ENCODE measurements around the gene HBG1. TPM values are rescaled to one million over a fixed set of nuclear protein-coding genes. Genes with fewer than 3 reads are reported as not detected.

HBG1 gene
- total RNA-seq, 1 experiment from 2014 or later, result not detected

- no peak overlapping the region for H4K5ac ChIP-seq (ENCODE audit: insufficient read length, low read depth, low read length)
- no peak overlapping the region for H3K18ac ChIP-seq (ENCODE audit: insufficient read length, low read depth, low read length)
- H3K4me1 ChIP-seq (ENCODE audit: insufficient read depth, low read length), result no peaks in the 10 kb centered on the region
- no peaks in the 10 kb centered on the region for H3K79me2 ChIP-seq (ENCODE audit: insufficient read depth, low read length)
- no peaks in the 10 kb centered on the region for H4K20me1 ChIP-seq (ENCODE audit: control insufficient read depth, insufficient read depth, insufficient read length)
- no peak overlapping the region for H3K23ac ChIP-seq (ENCODE audit: insufficient read length, low read depth, low read length)
- no peak overlapping the region for H3K9ac ChIP-seq (ENCODE audit: extremely low read depth, insufficient read length, low read length)
- DNase-seq, result no peak
- WGBS (ENCODE audit: extremely low coverage, insufficient read length, low lambda C conversion rate), result no CpG with 5 or more reads among the region's 6 CpGs
- H2BK5ac ChIP-seq (ENCODE audit: insufficient read length, low read length), result no peak overlapping the region
- no peaks in the 10 kb centered on the region for H3K9me3 ChIP-seq (ENCODE audit: control insufficient read depth, low read depth, low read length)
- H3K27me3 ChIP-seq (ENCODE audit: insufficient read depth, low read length), result no peaks in the 10 kb centered on the region
- no peak overlapping the region for H3T11ph ChIP-seq (ENCODE audit: low read length)
- no peak overlapping the region for H2AK5ac ChIP-seq (ENCODE audit: insufficient read length, low read length)
- Mint-ChIP-seq H3K4me1 (no peaks in the 10 kb centered on the region), H3K27ac (no peak overlapping the region; a peak in 1 of 7 replicates), H3K27me3 (ENCODE audit: low read depth) (no peaks in the 10 kb centered on the region; the same call in 1 of the 2 replicates), H3K4me3 (no peak overlapping the region), H3K36me3 (ENCODE audit: insufficient read depth in 1 of 3, low read depth in 3 of 3) (0 out of 7 replicates have a peak, but pooled peaks cover 0 to 1% (median 0%) of the 10 kb centered on the region in 3 experiments), H3K9me3 (no peaks in the 10 kb centered on the region)
- H2BK120ac ChIP-seq (ENCODE audit: low read depth, low read length, poor library complexity, severe bottlenecking), result no peak overlapping the region
- H2BK20ac ChIP-seq (ENCODE audit: low read depth, low read length, poor library complexity, severe bottlenecking), result no peak overlapping the region
- no peak overlapping the region for H4K8ac ChIP-seq (replicated peaks; ENCODE audit: insufficient read length, low read depth, low read length)
- no peak overlapping the region for H2BK12ac ChIP-seq (ENCODE audit: insufficient read length, low read depth, low read length)
- H3K4me2 ChIP-seq (ENCODE audit: insufficient read depth, insufficient read length, low read length), result no peak overlapping the region
- no peaks in the 10 kb centered on the region for H3K79me1 ChIP-seq (ENCODE audit: insufficient read depth, low read depth, low read length, poor library complexity, severe bottlenecking)
- no peak overlapping the region for H3K27ac ChIP-seq (ENCODE audit: insufficient read length, low read depth, low read length)
- H3K56ac ChIP-seq (ENCODE audit: insufficient read length, low read depth, low read length), result no peak overlapping the region
- H3K14ac ChIP-seq (ENCODE audit: insufficient read depth, low read length), result no peak overlapping the region
- TF ChIP-seq CTCF (conservative IDR thresholded peaks at IDR 0.05), result no peak
- H3K23me2 ChIP-seq (ENCODE audit: insufficient read length, low read depth, low read length, poor library complexity, severe bottlenecking), result no peaks in the 10 kb centered on the region
- no peak overlapping the region for H2BK15ac ChIP-seq (ENCODE audit: low read depth, low read length)
- no peak overlapping the region for H3K4ac ChIP-seq (ENCODE audit: low read depth, low read length)
- no peak overlapping the region for H2AFZ ChIP-seq (ENCODE audit: low read length)
- H4K91ac ChIP-seq (ENCODE audit: insufficient read length, low read depth, low read length), result no peak overlapping the region
Observed at GRCh38 chr11:5288906-5289550, 39.4 kb upstream of the HBG1 start.
